ENCODE measurements around the gene CLEC18C.
"Not testable (repeated sequence)": the region's sequence is repeated elsewhere in the genome, so short reads cannot be mapped to it uniquely, and the experiment has no call there.

CLEC18C gene

GRCh38 chr16:70173212-70173837 lies at the start of gene CLEC18C:
CLEC18C (plus strand) TSS chr16:70173787; CDS start chr16:70174279, 492 bp downstream.
- not testable (repeated sequence) for H3K4me1 ChIP-seq (ENCODE audit: insufficient read depth, poor library complexity, severe bottlenecking); H3K36me3 ChIP-seq (ENCODE audit: low read depth); H3K27me3 ChIP-seq (ENCODE audit: insufficient read depth, poor library complexity, severe bottlenecking); H3K9me3 ChIP-seq (ENCODE audit: severe bottlenecking); H3K27ac ChIP-seq (ENCODE audit: poor library complexity, severe bottlenecking); DNase-seq (ENCODE audit: low spot score); H3K4me3 ChIP-seq (ENCODE audit: severe bottlenecking); ATAC-seq (ENCODE audit: low read depth)

- H3K36me3 ChIP-seq (ENCODE audit: low read depth) = peaks cover 14% of the 10 kb centered on the region; the same call in 1 of the 2 replicates
- not testable (repeated sequence) for H3K27ac ChIP-seq (ENCODE audit: poor library complexity, severe bottlenecking); H3K27me3 ChIP-seq (ENCODE audit: insufficient read depth, poor library complexity, severe bottlenecking); H3K4me1 ChIP-seq (ENCODE audit: insufficient read depth, poor library complexity, severe bottlenecking); H3K9me3 ChIP-seq (ENCODE audit: severe bottlenecking); ATAC-seq (ENCODE audit: low read depth); DNase-seq (ENCODE audit: low spot score); H3K4me3 ChIP-seq (ENCODE audit: severe bottlenecking)
Observed at GRCh38 chr16:70123822-70124221, 49.8 kb upstream of the CLEC18C start.

- not testable (repeated sequence) for DNase-seq (ENCODE audit: low spot score); H3K27me3 ChIP-seq (ENCODE audit: insufficient read depth, poor library complexity, severe bottlenecking); H3K9me3 ChIP-seq (ENCODE audit: severe bottlenecking); ATAC-seq (ENCODE audit: low read depth); H3K4me1 ChIP-seq (ENCODE audit: insufficient read depth, poor library complexity, severe bottlenecking); H3K27ac ChIP-seq (ENCODE audit: poor library complexity, severe bottlenecking); H3K4me3 ChIP-seq (ENCODE audit: severe bottlenecking)
- H3K36me3 ChIP-seq (ENCODE audit: low read depth) = peaks cover 30% of the 10 kb centered on the region
Observed at GRCh38 chr16:70126226-70126625, 47.4 kb upstream of the CLEC18C start.

GRCh38 chr16:70127706-70128105 lies 45.9 kb upstream of the CLEC18C start:
- DNase-seq (ENCODE audit: low spot score); H3K9me3 ChIP-seq (ENCODE audit: severe bottlenecking); H3K27ac ChIP-seq (ENCODE audit: poor library complexity, severe bottlenecking); H3K27me3 ChIP-seq (ENCODE audit: insufficient read depth, poor library complexity, severe bottlenecking); H3K4me1 ChIP-seq (ENCODE audit: insufficient read depth, poor library complexity, severe bottlenecking); ATAC-seq (ENCODE audit: low read depth); H3K4me3 ChIP-seq (ENCODE audit: severe bottlenecking): not testable (repeated sequence)
- H3K36me3 ChIP-seq (ENCODE audit: low read depth) = peaks cover 28% of the 10 kb centered on the region

GRCh38 chr16:70128844-70129243 lies 44.7 kb upstream of the CLEC18C start:
- not testable (repeated sequence) for ATAC-seq (ENCODE audit: low read depth); H3K27me3 ChIP-seq (ENCODE audit: insufficient read depth, poor library complexity, severe bottlenecking); H3K9me3 ChIP-seq (ENCODE audit: severe bottlenecking); DNase-seq (ENCODE audit: low spot score); H3K27ac ChIP-seq (ENCODE audit: poor library complexity, severe bottlenecking); H3K4me3 ChIP-seq (ENCODE audit: severe bottlenecking); H3K4me1 ChIP-seq (ENCODE audit: insufficient read depth, poor library complexity, severe bottlenecking)
- peaks cover 30% of the 10 kb centered on the region for H3K36me3 ChIP-seq (ENCODE audit: low read depth)

- peaks cover 29% of the 10 kb centered on the region for H3K36me3 ChIP-seq (ENCODE audit: low read depth)
- H3K27me3 ChIP-seq (ENCODE audit: insufficient read depth, poor library complexity, severe bottlenecking); H3K9me3 ChIP-seq (ENCODE audit: severe bottlenecking); H3K4me1 ChIP-seq (ENCODE audit: insufficient read depth, poor library complexity, severe bottlenecking); H3K27ac ChIP-seq (ENCODE audit: poor library complexity, severe bottlenecking); ATAC-seq (ENCODE audit: low read depth); H3K4me3 ChIP-seq (ENCODE audit: severe bottlenecking); DNase-seq (ENCODE audit: low spot score): not testable (repeated sequence)
Observed at GRCh38 chr16:70135796-70136195, 37.8 kb upstream of the CLEC18C start.

GRCh38 chr16:70136595-70136994 lies 37.0 kb upstream of the CLEC18C start:
- not testable (repeated sequence) for H3K4me1 ChIP-seq (ENCODE audit: insufficient read depth, poor library complexity, severe bottlenecking); H3K4me3 ChIP-seq (ENCODE audit: severe bottlenecking); H3K27ac ChIP-seq (ENCODE audit: poor library complexity, severe bottlenecking); H3K9me3 ChIP-seq (ENCODE audit: severe bottlenecking); DNase-seq (ENCODE audit: low spot score); H3K27me3 ChIP-seq (ENCODE audit: insufficient read depth, poor library complexity, severe bottlenecking); ATAC-seq (ENCODE audit: low read depth)
- peaks cover 27% of the 10 kb centered on the region for H3K36me3 ChIP-seq (ENCODE audit: low read depth)

GRCh38 chr16:70142739-70143138 lies 30.8 kb upstream of the CLEC18C start:
- peaks cover 23% of the 10 kb centered on the region for H3K36me3 ChIP-seq (ENCODE audit: low read depth)
- not testable (repeated sequence) for H3K9me3 ChIP-seq (ENCODE audit: severe bottlenecking); H3K27ac ChIP-seq (ENCODE audit: poor library complexity, severe bottlenecking); H3K27me3 ChIP-seq (ENCODE audit: insufficient read depth, poor library complexity, severe bottlenecking); H3K4me1 ChIP-seq (ENCODE audit: insufficient read depth, poor library complexity, severe bottlenecking); H3K4me3 ChIP-seq (ENCODE audit: severe bottlenecking); DNase-seq (ENCODE audit: low spot score); ATAC-seq (ENCODE audit: low read depth)

GRCh38 chr16:70143231-70143895 lies 30.2 kb upstream of the CLEC18C start:
- not testable (repeated sequence) for ATAC-seq (ENCODE audit: low read depth); H3K4me1 ChIP-seq (ENCODE audit: insufficient read depth, poor library complexity, severe bottlenecking); H3K27ac ChIP-seq (ENCODE audit: poor library complexity, severe bottlenecking); DNase-seq (ENCODE audit: low spot score); H3K4me3 ChIP-seq (ENCODE audit: severe bottlenecking); H3K27me3 ChIP-seq (ENCODE audit: insufficient read depth, poor library complexity, severe bottlenecking); H3K9me3 ChIP-seq (ENCODE audit: severe bottlenecking)
- H3K36me3 ChIP-seq (ENCODE audit: low read depth) = peaks cover 24% of the 10 kb centered on the region

- peaks cover 50% of the 10 kb centered on the region for H3K36me3 ChIP-seq (ENCODE audit: low read depth)
Observed at GRCh38 chr16:70147853-70148252, 25.7 kb upstream of the CLEC18C start.

GRCh38 chr16:70148453-70148852 lies 25.1 kb upstream of the CLEC18C start:
- not testable (repeated sequence) for H3K4me1 ChIP-seq (ENCODE audit: insufficient read depth, poor library complexity, severe bottlenecking); H3K27me3 ChIP-seq (ENCODE audit: insufficient read depth, poor library complexity, severe bottlenecking); H3K27ac ChIP-seq (ENCODE audit: poor library complexity, severe bottlenecking); H3K4me3 ChIP-seq (ENCODE audit: severe bottlenecking); H3K9me3 ChIP-seq (ENCODE audit: severe bottlenecking); ATAC-seq (ENCODE audit: low read depth); DNase-seq (ENCODE audit: low spot score)
- peaks cover 56% of the 10 kb centered on the region for H3K36me3 ChIP-seq (ENCODE audit: low read depth)

More at GRCh38 chr16:70147853-70148252, 25.7 kb upstream of the CLEC18C start:
- H3K27me3 ChIP-seq (ENCODE audit: insufficient read depth, poor library complexity, severe bottlenecking); H3K4me3 ChIP-seq (ENCODE audit: severe bottlenecking); DNase-seq (ENCODE audit: low spot score); ATAC-seq (ENCODE audit: low read depth); H3K27ac ChIP-seq (ENCODE audit: poor library complexity, severe bottlenecking); H3K9me3 ChIP-seq (ENCODE audit: severe bottlenecking); H3K4me1 ChIP-seq (ENCODE audit: insufficient read depth, poor library complexity, severe bottlenecking): not testable (repeated sequence)
